ENCODE results near the gene CHRNE. TPM values are rescaled to one million over a fixed set of nuclear protein-coding genes. Genes with fewer than 3 reads are reported as not detected.

Gene CHRNE
- total and polyA plus RNA-seq, 2 of the 8 experiments (the other 6 are each of a cell fraction or from before 2014, with no cell fraction given), result 0.15 to 0.33 TPM

GRCh38 chr17:4896332-4897197 lies 6.3 kb downstream of the CHRNE start (continued):
- no peak for TF ChIP-seq SRF (IDR thresholded peaks at IDR 0.05; ENCODE audit: low read depth, low read length)
- no peak for TF ChIP-seq RAD21 (IDR thresholded peaks at IDR 0.05 in 1 of 2, conservative IDR thresholded peaks at IDR 0.05 in 1 of 2; ENCODE audit: low read depth in 2 of 2, low read length in 2 of 2)
- no peak for TF ChIP-seq GABPA (IDR thresholded peaks at IDR 0.05; ENCODE audit: borderline replicate concordance, insufficient read depth, low read length)
- no peak for TF ChIP-seq JUN (IDR thresholded peaks at IDR 0.05; ENCODE audit: low read depth, low read length)
- TF ChIP-seq, protein P1, sequence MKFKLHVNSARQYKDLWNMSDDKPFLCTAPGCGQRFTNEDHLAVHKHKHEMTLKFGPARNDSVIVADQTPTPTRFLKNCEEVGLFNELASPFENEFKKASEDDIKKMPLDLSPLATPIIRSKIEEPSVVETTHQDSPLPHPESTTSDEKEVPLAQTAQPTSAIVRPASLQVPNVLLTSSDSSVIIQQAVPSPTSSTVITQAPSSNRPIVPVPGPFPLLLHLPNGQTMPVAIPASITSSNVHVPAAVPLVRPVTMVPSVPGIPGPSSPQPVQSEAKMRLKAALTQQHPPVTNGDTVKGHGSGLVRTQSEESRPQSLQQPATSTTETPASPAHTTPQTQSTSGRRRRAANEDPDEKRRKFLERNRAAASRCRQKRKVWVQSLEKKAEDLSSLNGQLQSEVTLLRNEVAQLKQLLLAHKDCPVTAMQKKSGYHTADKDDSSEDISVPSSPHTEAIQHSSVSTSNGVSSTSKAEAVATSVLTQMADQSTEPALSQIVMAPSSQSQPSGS (IDR thresholded peaks at IDR 0.05; ENCODE audit: low read length), result no peak
- TF ChIP-seq CHD2 (IDR thresholded peaks at IDR 0.05; ENCODE audit: low read length), result no peak
- no peak for TF ChIP-seq CBX8 (IDR thresholded peaks at IDR 0.05; ENCODE audit: borderline replicate concordance, low read depth, low read length)
- no peak for TF ChIP-seq RNF2 (IDR thresholded peaks at IDR 0.05; ENCODE audit: borderline replicate concordance, low read depth, low read length, missing control alignments, poor library complexity, severe bottlenecking)
- TF ChIP-seq TAF1 (IDR thresholded peaks at IDR 0.05; ENCODE audit: low read depth, low read length), result no peak
- no peak for TF ChIP-seq ASH2L (IDR thresholded peaks at IDR 0.05; ENCODE audit: low read length)
- no peak for TF ChIP-seq FOSL1 (IDR thresholded peaks at IDR 0.05; ENCODE audit: insufficient read depth, low read depth, low read length)
- TF ChIP-seq TBP (IDR thresholded peaks at IDR 0.05; ENCODE audit: low read depth, low read length), result no peak
- no peak for TF ChIP-seq BCL11A (IDR thresholded peaks at IDR 0.05; ENCODE audit: low read depth in 2 of 2, low read length in 2 of 2)

Data from H1 (cell line).